Kidney (tissue), 14 donors: Measurements from ENCODE around the gene HPSE2. TPM values are rescaled to one million over a fixed set of nuclear protein-coding genes. Genes with fewer than 3 reads are reported as not detected.

Source experiments
- DNase-seq, 5 donors: peaks; one replicate each; pipeline ENCODE4 v3.0.0-alpha.2; 2013 to 2020
- FAIRE-seq: peaks from 2 replicates; lab custom pipeline; 2012; peaks lifted over from hg19 to GRCh38; lab: Jason Lieb, UNC
- H3K27ac ChIP-seq, 2 donors: one replicate each; pipeline ENCODE4 v1.7.0; 2013; ENCODE audit warnings: low read depth in 2 of 2, low read length in 2 of 2, inconsistent platforms in 1 of 2
- H3K27me3 ChIP-seq: one replicate; pipeline ENCODE4 v1.7.1; 2013; ENCODE audit warnings: low read length, inconsistent platforms; ENCODE audit not compliant: control insufficient read depth, insufficient read depth
- H3K36me3 ChIP-seq, 3 donors: one replicate each; pipeline versions ENCODE4 v1.7.0 to v1.7.1; 2013; ENCODE audit warnings: low read length in 3 of 3, control low read depth in 1 of 3, inconsistent platforms in 1 of 3; ENCODE audit not compliant: insufficient read depth in 3 of 3, control insufficient read depth in 2 of 3
- H3K4me1 ChIP-seq, 3 donors: one replicate each; pipeline versions ENCODE4 v1.7.0 to v1.7.1; 2013; ENCODE audit warnings: low read length in 3 of 3, inconsistent platforms in 1 of 3, low read depth in 1 of 3; ENCODE audit not compliant: control insufficient read depth in 2 of 3, insufficient read depth in 2 of 3
- H3K4me3 ChIP-seq, 3 donors: one replicate each; pipeline versions ENCODE4 v1.7.0 to v1.8.1; 2013; ENCODE audit warnings: low read length in 3 of 3, control low read depth in 1 of 3, inconsistent platforms in 1 of 3
- H3K9ac ChIP-seq, 3 donors: one replicate each; pipeline versions ENCODE4 v1.7.0 to v1.7.1; 2013; ENCODE audit warnings: low read length in 3 of 3, control low read depth in 1 of 3, inconsistent platforms in 1 of 3
- H3K9me3 ChIP-seq, 3 donors: one replicate each; pipeline versions ENCODE4 v1.7.0 to v1.7.1; 2013; ENCODE audit warnings: low read length in 3 of 3, control low read depth in 1 of 3, inconsistent platforms in 1 of 3; ENCODE audit not compliant: control insufficient read depth in 2 of 3, insufficient read depth in 1 of 3
- CTCF ChIP-seq: IDR thresholded peaks from 3 replicates; pipeline ENCODE4 v1.5.1; 2012; ENCODE audit warnings: mild to moderate bottlenecking, moderate library complexity, borderline replicate concordance; ENCODE audit not compliant: insufficient read depth; ENCODE audit errors: extremely low read depth
- intact Hi-C: fragments of 100-400 bp; cut with DNase I; formaldehyde crosslinking; loops from one replicate; pipeline ENCODE4 v1.11.1; 2022
- polyA plus RNA-seq: library from polyadenylated mRNA; stranded (reverse); fragments of 350-450 nt; fragmentation: Illumina TruSeq; extraction: RNeasy Lipid Tissue Mini Kit (QIAGEN cat#74804); gene quantifications from one replicate; pipeline ENCODE4 v1.2.3, GENCODE V29; 2014; ENCODE audit warnings: low read depth, low replicate concordance; ENCODE audit not compliant: insufficient read depth
- total RNA-seq: library from RNA; stranded (reverse); fragmentation: NEBNext Ultra II Directional; extraction: Animal tissue kit (Norgen Biotek cat#: 25700); gene quantifications from one replicate; pipeline ENCODE4 v1.2.1, GENCODE V29; 2021
- donor health status: control.
- donor health status: control.
- donor health status: control.
- donor health status: control.
- donor health status: control.
- donor health status: DM: yes; HTN: yes; CAD: no.
- donor health status: Normal renal cell carcinoma (clear cell type).

HPSE2 gene
- total and polyA plus RNA-seq, 2 donors from 2014 or later: 1.4 to 3.0 TPM

GRCh38 chr10:98568551-98568950 lies 667.1 kb downstream of the HPSE2 start:
- Histone ChIP-seq H3K9me3 (no peaks in the 10 kb centered on the region), H3K27ac (no peak overlapping the region), H3K36me3 (no peaks in the 10 kb centered on the region), H3K27me3 (no peaks in the 10 kb centered on the region), H3K9ac (no peak overlapping the region), H3K4me1 (no peaks in the 10 kb centered on the region), H3K4me3 (no peak overlapping the region)
- no peak for DNase-seq
- FAIRE-seq: no peak
- intact Hi-C loops: no loop called here
- no peak for TF ChIP-seq CTCF

GRCh38 chr10:98567391-98568133 lies 668.1 kb downstream of the HPSE2 start:
- Histone ChIP-seq H3K36me3 (no peaks in the 10 kb centered on the region), H3K9me3 (no peaks in the 10 kb centered on the region), H3K27me3 (no peaks in the 10 kb centered on the region), H3K4me3 (no peak overlapping the region), H3K4me1 (no peaks in the 10 kb centered on the region), H3K9ac (no peak overlapping the region), H3K27ac (no peak overlapping the region)
- intact Hi-C loops: no loop called here
- FAIRE-seq: no peak
- TF ChIP-seq CTCF: no peak
- DNase-seq: peak in 1 of 5 donors; percentile 24

- DNase-seq (peak in 1 of 5 donors; percentile 17), FAIRE-seq (no peak)
- no peaks in the 10 kb centered on the region for H3K4me1 ChIP-seq
- TF ChIP-seq CTCF: no peak
- no peak overlapping the region for H3K4me3 ChIP-seq
- H3K9ac ChIP-seq: no peak overlapping the region
- no peaks in the 10 kb centered on the region for H3K9me3 ChIP-seq
- H3K27ac ChIP-seq: no peak overlapping the region
- no peaks in the 10 kb centered on the region for H3K36me3 ChIP-seq
- no peaks in the 10 kb centered on the region for H3K27me3 ChIP-seq
- intact Hi-C loops: no loop called here
These were observed 671.8 kb downstream of the HPSE2 start for GRCh38 chr10:98563811-98564210.

GRCh38 chr10:98560565-98560964 lies 675.1 kb downstream of the HPSE2 start:
- H3K9ac ChIP-seq: no peak overlapping the region
- no peak overlapping the region for H3K4me3 ChIP-seq
- no peak for TF ChIP-seq CTCF
- DNase-seq: no peak
- no peaks in the 10 kb centered on the region for H3K36me3 ChIP-seq
- no peaks in the 10 kb centered on the region for H3K4me1 ChIP-seq
- no peaks in the 10 kb centered on the region for H3K9me3 ChIP-seq
- FAIRE-seq: no peak
- H3K27ac ChIP-seq: no peak overlapping the region
- intact Hi-C loops: no loop called here
- no peaks in the 10 kb centered on the region for H3K27me3 ChIP-seq
